ENCODE data around the gene DZIP3. TPM values are rescaled to one million over a fixed set of nuclear protein-coding genes. Genes with fewer than 3 reads are reported as not detected.

The DZIP3 gene
- total and polyA plus RNA-seq, 2 experiments from 2014 or later = 28.7 to 32.0 TPM

DNA sequence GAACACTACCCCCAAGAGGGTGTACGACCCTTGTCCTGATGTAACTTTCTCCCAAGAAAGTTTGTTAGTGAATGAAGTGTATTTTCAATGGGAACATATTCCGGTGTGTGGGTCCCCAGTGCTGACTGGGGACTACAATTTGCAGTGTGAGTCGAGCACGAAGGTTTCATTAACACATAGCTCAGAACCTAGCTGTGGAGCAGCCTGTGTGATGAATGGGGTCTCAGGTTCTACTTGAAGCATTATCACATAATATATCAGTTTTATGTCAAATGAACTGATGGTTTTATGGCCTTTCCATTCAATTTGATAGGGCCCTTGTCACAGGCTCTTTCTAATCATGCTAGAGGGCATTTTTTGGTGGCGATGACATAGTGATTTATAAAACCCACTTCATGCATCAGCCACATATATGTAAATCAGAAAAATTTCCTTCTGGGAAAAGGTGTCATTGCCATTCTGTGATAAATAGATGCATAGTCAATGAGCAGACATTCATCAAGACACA, 123.5 kb downstream of the DZIP3 start:
- TF ChIP-seq POLR2AphosphoS5 (IDR thresholded peaks at IDR 0.05; ENCODE audit: low read depth) = no peak
- TF ChIP-seq, protein P1, sequence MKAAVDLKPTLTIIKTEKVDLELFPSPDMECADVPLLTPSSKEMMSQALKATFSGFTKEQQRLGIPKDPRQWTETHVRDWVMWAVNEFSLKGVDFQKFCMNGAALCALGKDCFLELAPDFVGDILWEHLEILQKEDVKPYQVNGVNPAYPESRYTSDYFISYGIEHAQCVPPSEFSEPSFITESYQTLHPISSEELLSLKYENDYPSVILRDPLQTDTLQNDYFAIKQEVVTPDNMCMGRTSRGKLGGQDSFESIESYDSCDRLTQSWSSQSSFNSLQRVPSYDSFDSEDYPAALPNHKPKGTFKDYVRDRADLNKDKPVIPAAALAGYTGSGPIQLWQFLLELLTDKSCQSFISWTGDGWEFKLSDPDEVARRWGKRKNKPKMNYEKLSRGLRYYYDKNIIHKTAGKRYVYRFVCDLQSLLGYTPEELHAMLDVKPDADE (IDR thresholded peaks at IDR 0.05) = no peak
- no peak for TF ChIP-seq EZH2phosphoT487 (IDR thresholded peaks at IDR 0.05; ENCODE audit: unreplicated experiment)
- no peaks in the 10 kb centered on the region for H3K4me1 ChIP-seq (ENCODE audit: insufficient read depth)
- H3K27me3 ChIP-seq (ENCODE audit: insufficient read depth) = no peaks in the 10 kb centered on the region
- no peaks in the 10 kb centered on the region for H3K9me3 Mint-ChIP-seq
- no peaks in the 10 kb centered on the region for H3K27me3 Mint-ChIP-seq (ENCODE audit: insufficient read depth, low read depth, poor library complexity)
- H3K27ac Mint-ChIP-seq = no peak overlapping the region
- no peak overlapping the region for H3K4me3 ChIP-seq
- no peaks in the 10 kb centered on the region for H3K36me3 ChIP-seq (ENCODE audit: insufficient read depth)
- H3F3A ChIP-seq (replicated peaks; ENCODE audit: low read depth) = no peaks in the 10 kb centered on the region
- H3K79me2 ChIP-seq (replicated peaks; ENCODE audit: insufficient read depth) = no peaks in the 10 kb centered on the region
- H2AFZ ChIP-seq = no peak overlapping the region
- H3K36me3 Mint-ChIP-seq (ENCODE audit: low read depth) = no peaks in the 10 kb centered on the region
- H4K20me1 ChIP-seq (replicated peaks; ENCODE audit: insufficient read depth) = no peaks in the 10 kb centered on the region
- no peak overlapping the region for H3K4me2 ChIP-seq
- 0 out of 2 replicates have a peak, but pooled peaks cover 3% of the 10 kb centered on the region for H3K9me2 ChIP-seq (ENCODE audit: insufficient read depth)
- DNase-seq (ENCODE audit: low spot score) (no peak), ATAC-seq (no peak)
- no peak overlapping the region for H3K27ac ChIP-seq (ENCODE audit: low read depth)
- no peaks in the 10 kb centered on the region for H3K4me1 Mint-ChIP-seq
- H3K4me3 Mint-ChIP-seq = no peak overlapping the region

DNA sequence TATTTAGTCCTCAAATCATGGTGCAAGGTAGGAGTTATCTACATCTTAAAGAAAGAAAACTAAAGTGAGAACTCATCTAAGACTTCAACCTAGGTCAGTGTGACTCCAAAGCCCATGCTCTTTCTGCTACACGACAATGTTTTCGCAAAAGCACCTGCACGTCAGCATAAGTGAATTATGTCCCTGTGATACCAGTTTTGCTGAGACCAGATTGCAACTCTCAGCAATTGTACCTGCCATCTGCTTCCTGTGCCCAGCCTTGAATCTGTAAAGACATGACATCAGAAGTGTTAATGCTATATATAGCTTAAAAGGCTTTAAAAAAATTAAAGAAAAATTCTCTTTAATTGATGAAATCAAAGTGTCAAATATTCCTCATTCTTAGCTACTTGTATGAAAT, 124.3 kb downstream of the DZIP3 start:
- H3K36me3 ChIP-seq (ENCODE audit: insufficient read depth) = no peaks in the 10 kb centered on the region
- no peak overlapping the region for H3K27ac ChIP-seq (ENCODE audit: low read depth)
- H3K4me3 ChIP-seq = no peak overlapping the region
- no peak overlapping the region for H3K27ac Mint-ChIP-seq
- H2AFZ ChIP-seq = no peak overlapping the region
- no peaks in the 10 kb centered on the region for H3K36me3 Mint-ChIP-seq (ENCODE audit: low read depth)
- no peaks in the 10 kb centered on the region for H3F3A ChIP-seq (replicated peaks; ENCODE audit: low read depth)
- TF ChIP-seq STAT1 (IDR thresholded peaks at IDR 0.05; ENCODE audit: unreplicated experiment) (no peak), NANOG (IDR thresholded peaks at IDR 0.05; ENCODE audit: borderline replicate concordance) (no peak), EZH2phosphoT487 (IDR thresholded peaks at IDR 0.05; ENCODE audit: unreplicated experiment) (no peak)
- TF ChIP-seq, protein P2, sequence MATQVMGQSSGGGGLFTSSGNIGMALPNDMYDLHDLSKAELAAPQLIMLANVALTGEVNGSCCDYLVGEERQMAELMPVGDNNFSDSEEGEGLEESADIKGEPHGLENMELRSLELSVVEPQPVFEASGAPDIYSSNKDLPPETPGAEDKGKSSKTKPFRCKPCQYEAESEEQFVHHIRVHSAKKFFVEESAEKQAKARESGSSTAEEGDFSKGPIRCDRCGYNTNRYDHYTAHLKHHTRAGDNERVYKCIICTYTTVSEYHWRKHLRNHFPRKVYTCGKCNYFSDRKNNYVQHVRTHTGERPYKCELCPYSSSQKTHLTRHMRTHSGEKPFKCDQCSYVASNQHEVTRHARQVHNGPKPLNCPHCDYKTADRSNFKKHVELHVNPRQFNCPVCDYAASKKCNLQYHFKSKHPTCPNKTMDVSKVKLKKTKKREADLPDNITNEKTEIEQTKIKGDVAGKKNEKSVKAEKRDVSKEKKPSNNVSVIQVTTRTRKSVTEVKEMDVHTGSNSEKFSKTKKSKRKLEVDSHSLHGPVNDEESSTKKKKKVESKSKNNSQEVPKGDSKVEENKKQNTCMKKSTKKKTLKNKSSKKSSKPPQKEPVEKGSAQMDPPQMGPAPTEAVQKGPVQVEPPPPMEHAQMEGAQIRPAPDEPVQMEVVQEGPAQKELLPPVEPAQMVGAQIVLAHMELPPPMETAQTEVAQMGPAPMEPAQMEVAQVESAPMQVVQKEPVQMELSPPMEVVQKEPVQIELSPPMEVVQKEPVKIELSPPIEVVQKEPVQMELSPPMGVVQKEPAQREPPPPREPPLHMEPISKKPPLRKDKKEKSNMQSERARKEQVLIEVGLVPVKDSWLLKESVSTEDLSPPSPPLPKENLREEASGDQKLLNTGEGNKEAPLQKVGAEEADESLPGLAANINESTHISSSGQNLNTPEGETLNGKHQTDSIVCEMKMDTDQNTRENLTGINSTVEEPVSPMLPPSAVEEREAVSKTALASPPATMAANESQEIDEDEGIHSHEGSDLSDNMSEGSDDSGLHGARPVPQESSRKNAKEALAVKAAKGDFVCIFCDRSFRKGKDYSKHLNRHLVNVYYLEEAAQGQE (IDR thresholded peaks at IDR 0.05; ENCODE audit: unreplicated experiment) = no peak
- TF ChIP-seq, protein P3, sequence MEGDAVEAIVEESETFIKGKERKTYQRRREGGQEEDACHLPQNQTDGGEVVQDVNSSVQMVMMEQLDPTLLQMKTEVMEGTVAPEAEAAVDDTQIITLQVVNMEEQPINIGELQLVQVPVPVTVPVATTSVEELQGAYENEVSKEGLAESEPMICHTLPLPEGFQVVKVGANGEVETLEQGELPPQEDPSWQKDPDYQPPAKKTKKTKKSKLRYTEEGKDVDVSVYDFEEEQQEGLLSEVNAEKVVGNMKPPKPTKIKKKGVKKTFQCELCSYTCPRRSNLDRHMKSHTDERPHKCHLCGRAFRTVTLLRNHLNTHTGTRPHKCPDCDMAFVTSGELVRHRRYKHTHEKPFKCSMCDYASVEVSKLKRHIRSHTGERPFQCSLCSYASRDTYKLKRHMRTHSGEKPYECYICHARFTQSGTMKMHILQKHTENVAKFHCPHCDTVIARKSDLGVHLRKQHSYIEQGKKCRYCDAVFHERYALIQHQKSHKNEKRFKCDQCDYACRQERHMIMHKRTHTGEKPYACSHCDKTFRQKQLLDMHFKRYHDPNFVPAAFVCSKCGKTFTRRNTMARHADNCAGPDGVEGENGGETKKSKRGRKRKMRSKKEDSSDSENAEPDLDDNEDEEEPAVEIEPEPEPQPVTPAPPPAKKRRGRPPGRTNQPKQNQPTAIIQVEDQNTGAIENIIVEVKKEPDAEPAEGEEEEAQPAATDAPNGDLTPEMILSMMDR (conservative IDR thresholded peaks at IDR 0.05; ENCODE audit: low read depth in 2 of 2) = no peak
- H3K4me3 Mint-ChIP-seq = no peak overlapping the region
- H3K27me3 Mint-ChIP-seq (ENCODE audit: insufficient read depth, low read depth, poor library complexity) = no peaks in the 10 kb centered on the region
- no peak overlapping the region for H3K4me2 ChIP-seq
- H3K27me3 ChIP-seq (ENCODE audit: insufficient read depth) = no peaks in the 10 kb centered on the region
- DNase-seq (ENCODE audit: low spot score) = no peak
- no peaks in the 10 kb centered on the region for H3K9me3 Mint-ChIP-seq
- no peaks in the 10 kb centered on the region for H3K4me1 ChIP-seq (ENCODE audit: insufficient read depth)
- no peak for ATAC-seq
- no peaks in the 10 kb centered on the region for H4K20me1 ChIP-seq (replicated peaks; ENCODE audit: insufficient read depth)
- no peaks in the 10 kb centered on the region for H3K4me1 Mint-ChIP-seq
- H3K79me2 ChIP-seq (replicated peaks; ENCODE audit: insufficient read depth) = no peaks in the 10 kb centered on the region
- 0 out of 2 replicates have a peak, but pooled peaks cover 3% of the 10 kb centered on the region for H3K9me2 ChIP-seq (ENCODE audit: insufficient read depth)
